Measurements from ENCODE around the gene PARVA. TPM values are rescaled to one million over a fixed set of nuclear protein-coding genes. Genes with fewer than 3 reads are reported as not detected.

The PARVA gene
- total RNA-seq, 1 experiment from 2014 or later = 18.1 TPM

- no peak overlapping the region for H4K91ac ChIP-seq (ENCODE audit: insufficient read length, low read depth, low read length)
- no peak for TF ChIP-seq CTCF (conservative IDR thresholded peaks at IDR 0.05)
- no peak overlapping the region for H3K23ac ChIP-seq (ENCODE audit: insufficient read length, low read depth, low read length)
- no peak overlapping the region for H4K8ac ChIP-seq (replicated peaks; ENCODE audit: insufficient read length, low read depth, low read length)
- no peak overlapping the region for H2BK120ac ChIP-seq (ENCODE audit: low read depth, low read length, poor library complexity, severe bottlenecking)
- H3K79me1 ChIP-seq (ENCODE audit: insufficient read depth, low read depth, low read length, poor library complexity, severe bottlenecking) = no peaks in the 10 kb centered on the region
- H3T11ph ChIP-seq (ENCODE audit: low read length) = no peak overlapping the region
- whole genome bisulfite sequencing (ENCODE audit: extremely low coverage, insufficient read length, low lambda C conversion rate) = no CpG with 5 or more reads among the region's 5 CpGs
- H2BK5ac ChIP-seq (ENCODE audit: insufficient read length, low read length) = no peak overlapping the region
- H3K79me2 ChIP-seq (ENCODE audit: insufficient read depth, low read length) = no peaks in the 10 kb centered on the region
- no peak overlapping the region for H3K9ac ChIP-seq (ENCODE audit: extremely low read depth, insufficient read length, low read length)
- H2BK15ac ChIP-seq (ENCODE audit: low read depth, low read length) = no peak overlapping the region
- H2AFZ ChIP-seq (ENCODE audit: low read length) = no peak overlapping the region
- no peak overlapping the region for H2BK12ac ChIP-seq (ENCODE audit: insufficient read length, low read depth, low read length)
- Mint-ChIP-seq H3K4me1 (peaks cover 2 to 4% of the 10 kb centered on the region in 2 experiments), H3K27ac (no peak overlapping the region; a peak in 1 of 7 replicates), H3K9me3 (peaks cover 0 to 4% of the 10 kb centered on the region in 2 experiments; a peak in 4 of 5 replicates), H3K4me3 (no peak overlapping the region), H3K36me3 (ENCODE audit: insufficient read depth in 1 of 3, low read depth in 3 of 3) (peaks cover 4 to 8% (median 4%) of the 10 kb centered on the region in 3 experiments; a peak in 4 of 7 replicates), H3K27me3 (ENCODE audit: low read depth) (no peaks in the 10 kb centered on the region)
- no peak overlapping the region for H2AK5ac ChIP-seq (ENCODE audit: insufficient read length, low read length)
- no peak overlapping the region for H3K4ac ChIP-seq (ENCODE audit: low read depth, low read length)
- H3K4me1 ChIP-seq (ENCODE audit: insufficient read depth, low read length) = no peaks in the 10 kb centered on the region
- DNase-seq = no peak
- no peak overlapping the region for H3K4me2 ChIP-seq (ENCODE audit: insufficient read depth, insufficient read length, low read length)
- no peaks in the 10 kb centered on the region for H3K27me3 ChIP-seq (ENCODE audit: insufficient read depth, low read length)
- no peaks in the 10 kb centered on the region for H3K23me2 ChIP-seq (ENCODE audit: insufficient read length, low read depth, low read length, poor library complexity, severe bottlenecking)
- no peak overlapping the region for H3K27ac ChIP-seq (ENCODE audit: insufficient read length, low read depth, low read length)
- no peak overlapping the region for H4K5ac ChIP-seq (ENCODE audit: insufficient read length, low read depth, low read length)
- H3K14ac ChIP-seq (ENCODE audit: insufficient read depth, low read length) = no peak overlapping the region
- H4K20me1 ChIP-seq (ENCODE audit: control insufficient read depth, insufficient read depth, insufficient read length) = no peaks in the 10 kb centered on the region
- H3K56ac ChIP-seq (ENCODE audit: insufficient read length, low read depth, low read length) = no peak overlapping the region
- no peak overlapping the region for H3K18ac ChIP-seq (ENCODE audit: insufficient read length, low read depth, low read length)
- H3K9me3 ChIP-seq (ENCODE audit: control insufficient read depth, low read depth, low read length) = no peaks in the 10 kb centered on the region
- H2BK20ac ChIP-seq (ENCODE audit: low read depth, low read length, poor library complexity, severe bottlenecking) = no peak overlapping the region
Measured at GRCh38 chr11:12461516-12461915, 84.1 kb downstream of the PARVA start.
